HG02973 (cell line): ENCODE results near the gene ACOT8.
"Not testable (repeated sequence)": the region's sequence is repeated elsewhere in the genome, so short reads cannot be mapped to it uniquely, and the experiment has no call there.

ENCODE experiments used
- ATAC-seq: cut with Tn5 transposase; IDR thresholded peaks from one replicate; pipeline ENCODE4 v1.9.1; 2021; ENCODE audit warnings: moderate library complexity; ENCODE audit not compliant: unreplicated experiment

Gene ACOT8

GRCh38 chr20:45888681-45889080 lies 31.5 kb upstream of the ACOT8 start:
- ATAC-seq = no peak

GRCh38 chr20:45887346-45887715 lies 30.1 kb upstream of the ACOT8 start, which contains the start of gene SPATA25:
Gene SPATA25 (minus strand): TSS chr20:45887622. CDS start chr20:45887590, 32 bp downstream.
- ATAC-seq = no peak

GRCh38 chr20:45886590-45887345 lies 29.6 kb upstream of the ACOT8 start:
- ATAC-seq = no peak

GRCh38 chr20:45883100-45883469 lies 25.9 kb upstream of the ACOT8 start:
- ATAC-seq = no peak

- no peak for ATAC-seq
Measured at GRCh38 chr20:45882469-45883099, 25.4 kb upstream of the ACOT8 start.

- peak; percentile 96 for ATAC-seq
Measured at GRCh38 chr20:45880988-45881788, 24.0 kb upstream of the ACOT8 start, which contains the start of gene ZSWIM1. Gene ZSWIM1 (plus strand): TSS chr20:45881227. CDS start chr20:45882593, 1,366 bp downstream.

- ATAC-seq = no peak
Measured at GRCh38 chr20:45878076-45878761, 21.0 kb upstream of the ACOT8 start.

GRCh38 chr20:45874576-45874975 lies 17.4 kb upstream of the ACOT8 start:
- ATAC-seq = no peak

- ATAC-seq = not testable (repeated sequence)
Measured at GRCh38 chr20:45874104-45874481, 16.9 kb upstream of the ACOT8 start.

- ATAC-seq = no peak
Measured at GRCh38 chr20:45873409-45874103, 16.4 kb upstream of the ACOT8 start.

GRCh38 chr20:45872626-45873025 lies 15.4 kb upstream of the ACOT8 start:
- ATAC-seq = no peak

- no peak for ATAC-seq
Measured at GRCh38 chr20:45867819-45868176, 10.6 kb upstream of the ACOT8 start.

- ATAC-seq = no peak
Measured at GRCh38 chr20:45867136-45867818, 10.1 kb upstream of the ACOT8 start.

- ATAC-seq = no peak
Measured at GRCh38 chr20:45866454-45866853, 9.3 kb upstream of the ACOT8 start.

GRCh38 chr20:45863543-45864470 lies 6.6 kb upstream of the ACOT8 start:
- ATAC-seq = no peak

GRCh38 chr20:45861221-45862075 lies 4.3 kb upstream of the ACOT8 start:
- no peak for ATAC-seq

GRCh38 chr20:45860560-45861220 lies 3.5 kb upstream of the ACOT8 start:
- ATAC-seq = no peak
